Fibroblast of lung (primary cell): ENCODE data around the gene BMPR1B. TPM values are rescaled to one million over a fixed set of nuclear protein-coding genes. Genes with fewer than 3 reads are reported as not detected.

Experiments used
- DNase-seq, 2 donors: peaks; one replicate each; pipeline versions ENCODE4 v3.0.0 to v3.0.0-alpha.2; 2010; ENCODE audit warnings: low read depth in 2 of 2
- H2AFZ ChIP-seq: 2 replicates; pipeline ENCODE4 v1.5.1; 2012; ENCODE audit warnings: low read length, control low read depth, inconsistent platforms
- H3K27ac ChIP-seq: 2 replicates; pipeline ENCODE4 v1.5.1; 2011; ENCODE audit warnings: low read length, control low read depth; ENCODE audit not compliant: insufficient read depth
- H3K27me3 ChIP-seq: 2 replicates; pipeline ENCODE4 v1.5.1; 2011; ENCODE audit warnings: mild to moderate bottlenecking, low read length; ENCODE audit not compliant: control insufficient read depth, insufficient read depth
- H3K36me3 ChIP-seq: 2 replicates; pipeline ENCODE4 v1.5.1; 2011; ENCODE audit warnings: low read length; ENCODE audit not compliant: control insufficient read depth, insufficient read depth
- H3K4me1 ChIP-seq: 2 replicates; pipeline ENCODE4 v1.5.1; 2011; ENCODE audit warnings: low read length; ENCODE audit not compliant: control insufficient read depth, insufficient read depth; ENCODE audit errors: extremely low read depth
- H3K4me2 ChIP-seq: 2 replicates; pipeline ENCODE4 v1.5.1; 2011; ENCODE audit warnings: low read length, control low read depth; ENCODE audit not compliant: insufficient read depth; ENCODE audit errors: extremely low read depth
- H3K4me3 ChIP-seq, 4 experiments: fragments of 200-600 bp in 1 of 4; sonication (generic) in 1 of 4; replicated peaks in 1 of 4; 2 replicates each; pipeline ENCODE4 v1.5.1; 2011 to 2016; ENCODE audit warnings: low read length in 4 of 4, low read depth in 3 of 4, mild to moderate bottlenecking in 3 of 4, control low read depth in 2 of 4, inconsistent platforms in 1 of 4, mixed read lengths in 1 of 4; ENCODE audit not compliant: insufficient read depth in 1 of 4; ENCODE audit errors: control extremely low read depth in 1 of 4
- H3K79me2 ChIP-seq: 2 replicates; pipeline ENCODE4 v1.5.1; 2012; ENCODE audit warnings: mild to moderate bottlenecking, low read length, inconsistent platforms; ENCODE audit not compliant: control insufficient read depth, insufficient read depth
- H3K9ac ChIP-seq: 2 replicates; pipeline ENCODE4 v1.5.1; 2011; ENCODE audit warnings: mild to moderate bottlenecking, low read length, control low read depth; ENCODE audit not compliant: insufficient read depth
- H3K9me3 ChIP-seq: 2 replicates; pipeline ENCODE4 v1.5.1; 2012; ENCODE audit warnings: low read depth, low read length; ENCODE audit not compliant: control insufficient read depth, insufficient read depth
- H4K20me1 ChIP-seq: 2 replicates; pipeline ENCODE4 v1.5.1; 2011; ENCODE audit warnings: low read length; ENCODE audit not compliant: control insufficient read depth, insufficient read depth; ENCODE audit errors: extremely low read depth
- EZH2 ChIP-seq: IDR thresholded peaks from 2 replicates; pipeline ENCODE4 v1.5.1; 2012; ENCODE audit warnings: low read length, control low read depth, mild to moderate bottlenecking; ENCODE audit errors: missing control alignments
- polyA plus RNA-seq, 2 donors: library from polyadenylated mRNA; depleted of rRNA in 1 of 2; stranded (reverse) in 1 of 2; unstranded in 1 of 2; fragments of >200 nt; gene quantifications; 2 replicates each; pipeline ENCODE4 v1.2.1, GENCODE V29; 2011 to 2012; ENCODE audit warnings: missing spikeins in 1 of 2
- total RNA-seq: library from RNA; depleted of rRNA; stranded (reverse); fragments of >200 nt; gene quantifications from 2 replicates; pipeline ENCODE4 v1.2.1, GENCODE V29; 2014
- TF ChIP-seq, protein P1 (sequence below), 2 donors: IDR thresholded peaks in 1 of 2; conservative IDR thresholded peaks in 1 of 2; 1 replicate in 1 of 2; 2 replicates in 1 of 2; pipeline ENCODE4 v1.5.1; 2011 to 2012; ENCODE audit warnings: low read length in 2 of 2, control low read depth in 1 of 2, inconsistent platforms in 1 of 2, low read depth in 1 of 2, mild to moderate bottlenecking in 1 of 2

The BMPR1B gene
- total and polyA plus RNA-seq, 2 donors (not counting 1 experiment from before 2014, with no cell fraction given), result 0.17 to 0.45 TPM

GRCh38 chr4:95157596-95157995 is 399.8 kb downstream of the BMPR1B start:
- Histone ChIP-seq H3K27ac (no peak overlapping the region), H2AFZ (no peak overlapping the region), H3K9me3 (no peaks in the 10 kb centered on the region), H3K36me3 (no peaks in the 10 kb centered on the region), H3K9ac (no peak overlapping the region), H3K79me2 (no peaks in the 10 kb centered on the region), H3K4me2 (no peak overlapping the region), H3K4me1 (no peaks in the 10 kb centered on the region), H3K4me3 (no peak overlapping the region), H3K27me3 (no peaks in the 10 kb centered on the region), H4K20me1 (no peaks in the 10 kb centered on the region)
- no peak for DNase-seq
- TF ChIP-seq EZH2, result no peak
- TF ChIP-seq, protein P1, sequence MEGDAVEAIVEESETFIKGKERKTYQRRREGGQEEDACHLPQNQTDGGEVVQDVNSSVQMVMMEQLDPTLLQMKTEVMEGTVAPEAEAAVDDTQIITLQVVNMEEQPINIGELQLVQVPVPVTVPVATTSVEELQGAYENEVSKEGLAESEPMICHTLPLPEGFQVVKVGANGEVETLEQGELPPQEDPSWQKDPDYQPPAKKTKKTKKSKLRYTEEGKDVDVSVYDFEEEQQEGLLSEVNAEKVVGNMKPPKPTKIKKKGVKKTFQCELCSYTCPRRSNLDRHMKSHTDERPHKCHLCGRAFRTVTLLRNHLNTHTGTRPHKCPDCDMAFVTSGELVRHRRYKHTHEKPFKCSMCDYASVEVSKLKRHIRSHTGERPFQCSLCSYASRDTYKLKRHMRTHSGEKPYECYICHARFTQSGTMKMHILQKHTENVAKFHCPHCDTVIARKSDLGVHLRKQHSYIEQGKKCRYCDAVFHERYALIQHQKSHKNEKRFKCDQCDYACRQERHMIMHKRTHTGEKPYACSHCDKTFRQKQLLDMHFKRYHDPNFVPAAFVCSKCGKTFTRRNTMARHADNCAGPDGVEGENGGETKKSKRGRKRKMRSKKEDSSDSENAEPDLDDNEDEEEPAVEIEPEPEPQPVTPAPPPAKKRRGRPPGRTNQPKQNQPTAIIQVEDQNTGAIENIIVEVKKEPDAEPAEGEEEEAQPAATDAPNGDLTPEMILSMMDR (conservative IDR thresholded peaks at IDR 0.05 in 1 of 2, IDR thresholded peaks at IDR 0.05 in 1 of 2; ENCODE audit: low read depth in 1 of 2, low read length in 2 of 2), result no peak

DNA sequence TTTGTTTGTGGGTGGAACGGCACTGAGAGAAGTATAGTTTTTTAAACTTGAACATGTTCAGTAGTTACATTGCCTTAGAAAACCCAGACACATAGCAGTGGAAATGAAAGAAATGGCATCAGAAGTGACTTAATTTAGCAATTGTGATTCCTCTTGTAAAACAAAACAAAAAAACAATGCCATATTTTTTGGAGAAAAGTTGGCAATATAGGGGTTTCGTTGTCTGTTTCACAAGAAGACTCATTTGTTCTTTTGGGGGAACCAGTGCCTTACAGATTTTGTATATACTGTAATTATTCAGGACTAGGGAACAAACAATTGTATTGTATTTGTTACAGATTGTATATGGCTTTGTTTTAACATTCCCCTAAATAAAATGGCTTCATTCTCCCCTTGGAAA is 400.3 kb downstream of the BMPR1B start:
- H3K9me3 ChIP-seq, result no peaks in the 10 kb centered on the region

DNA sequence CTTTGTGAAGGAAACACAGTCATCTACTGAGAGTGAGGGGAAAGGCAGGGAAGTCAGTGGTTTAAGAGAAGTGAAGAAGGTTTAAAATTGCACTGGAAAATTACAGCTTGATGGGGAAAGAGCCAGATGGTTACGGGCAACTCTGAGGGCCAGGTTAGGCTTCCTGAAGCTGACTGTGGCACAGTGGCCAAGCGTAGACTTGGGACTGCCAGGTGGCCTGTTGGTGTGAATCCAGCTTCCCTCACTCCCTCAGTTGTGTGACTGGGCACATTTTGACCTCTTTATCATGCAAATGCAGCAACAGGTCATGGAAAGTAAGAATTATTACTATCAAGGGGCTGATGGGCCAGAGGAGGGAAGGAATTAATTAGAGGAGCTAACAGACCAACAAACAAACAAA is 400.9 kb downstream of the BMPR1B start:
- no peak overlapping the region for H3K9ac ChIP-seq
- H4K20me1 ChIP-seq, result no peaks in the 10 kb centered on the region
- no peaks in the 10 kb centered on the region for H3K4me1 ChIP-seq
- H3K9me3 ChIP-seq, result no peaks in the 10 kb centered on the region
- no peaks in the 10 kb centered on the region for H3K36me3 ChIP-seq
- H3K4me3 ChIP-seq, result no peak overlapping the region
- no peaks in the 10 kb centered on the region for H3K27me3 ChIP-seq
- DNase-seq, result no peak
- no peak overlapping the region for H3K4me2 ChIP-seq
- no peak overlapping the region for H2AFZ ChIP-seq
- no peak for TF ChIP-seq EZH2
- TF ChIP-seq, protein P1 (conservative IDR thresholded peaks at IDR 0.05 in 1 of 2, IDR thresholded peaks at IDR 0.05 in 1 of 2; ENCODE audit: low read depth in 1 of 2, low read length in 2 of 2), result no peak
- no peaks in the 10 kb centered on the region for H3K79me2 ChIP-seq
- H3K27ac ChIP-seq, result no peak overlapping the region

More for the DNA sequence above, 400.3 kb downstream of the BMPR1B start:
- Histone ChIP-seq H3K4me1 (no peaks in the 10 kb centered on the region), H3K4me2 (no peak overlapping the region), H3K4me3 (no peak overlapping the region), H3K79me2 (no peaks in the 10 kb centered on the region), H3K36me3 (no peaks in the 10 kb centered on the region), H3K27me3 (no peaks in the 10 kb centered on the region), H2AFZ (no peak overlapping the region), H3K9ac (no peak overlapping the region), H4K20me1 (no peaks in the 10 kb centered on the region), H3K27ac (no peak overlapping the region)
- DNase-seq, result no peak
- TF ChIP-seq EZH2, result no peak
- TF ChIP-seq, protein P1 (conservative IDR thresholded peaks at IDR 0.05 in 1 of 2, IDR thresholded peaks at IDR 0.05 in 1 of 2; ENCODE audit: low read depth in 1 of 2, low read length in 2 of 2), result no peak
